Ascending aorta (tissue), 2 donors: ENCODE results near the gene ZNF423. TPM values are rescaled to one million over a fixed set of nuclear protein-coding genes. Genes with fewer than 3 reads are reported as not detected.

Source experiments
- DNase-seq, 2 donors: peaks; one replicate each; pipeline ENCODE4 v3.0.0-alpha.2; 2019; ENCODE audit warnings: low spot score in 2 of 2
- H3K27ac ChIP-seq, 2 donors: fragments of 200-600 bp; sonication (generic); one replicate each; pipeline ENCODE4 v1.5.1; 2016 to 2017; ENCODE audit warnings: mild to moderate bottlenecking in 1 of 2
- H3K27me3 ChIP-seq: fragments of 200-600 bp; sonication (generic); one replicate; pipeline ENCODE4 v1.5.1; 2017
- H3K36me3 ChIP-seq, 2 donors: fragments of 200-600 bp; sonication (generic); one replicate each; pipeline ENCODE4 v1.5.1; 2016
- H3K4me1 ChIP-seq, 2 donors: fragments of 200-600 bp; sonication (generic); one replicate each; pipeline ENCODE4 v1.5.1; 2016 to 2017; ENCODE audit warnings: mild to moderate bottlenecking in 1 of 2
- H3K4me3 ChIP-seq, 2 donors: fragments of 200-600 bp; sonication (generic); one replicate each; pipeline ENCODE4 v1.5.1; 2016 to 2017; ENCODE audit warnings: mild to moderate bottlenecking in 1 of 2
- H3K9me3 ChIP-seq, 2 donors: fragments of 200-600 bp; sonication (generic); one replicate each; pipeline ENCODE4 v1.5.1; 2016
- intact Hi-C: fragments of 100-400 bp; cut with DNase I; formaldehyde crosslinking; loops from one replicate; pipeline ENCODE4 v1.15.1; 2023
- total RNA-seq: library from RNA; depleted of rRNA; stranded (reverse); fragments of >200 nt; gene quantifications from one replicate; pipeline ENCODE4 v1.1.0, GENCODE V29; 2016
- TF ChIP-seq, protein P1 (sequence below), 3 experiments: fragments of 200-600 bp in 2 of 3; fragments of 450-650 bp in 1 of 3; sonication (generic) in 2 of 3; IDR thresholded peaks; one replicate each; pipeline ENCODE4 v1.5.1; 2016 to 2019; ENCODE audit warnings: antibody characterized with exemption in 3 of 3, mild to moderate bottlenecking in 1 of 3, moderate library complexity in 1 of 3

Gene ZNF423
- total RNA-seq, 1 donor from 2014 or later = 42.9 TPM

DNA sequence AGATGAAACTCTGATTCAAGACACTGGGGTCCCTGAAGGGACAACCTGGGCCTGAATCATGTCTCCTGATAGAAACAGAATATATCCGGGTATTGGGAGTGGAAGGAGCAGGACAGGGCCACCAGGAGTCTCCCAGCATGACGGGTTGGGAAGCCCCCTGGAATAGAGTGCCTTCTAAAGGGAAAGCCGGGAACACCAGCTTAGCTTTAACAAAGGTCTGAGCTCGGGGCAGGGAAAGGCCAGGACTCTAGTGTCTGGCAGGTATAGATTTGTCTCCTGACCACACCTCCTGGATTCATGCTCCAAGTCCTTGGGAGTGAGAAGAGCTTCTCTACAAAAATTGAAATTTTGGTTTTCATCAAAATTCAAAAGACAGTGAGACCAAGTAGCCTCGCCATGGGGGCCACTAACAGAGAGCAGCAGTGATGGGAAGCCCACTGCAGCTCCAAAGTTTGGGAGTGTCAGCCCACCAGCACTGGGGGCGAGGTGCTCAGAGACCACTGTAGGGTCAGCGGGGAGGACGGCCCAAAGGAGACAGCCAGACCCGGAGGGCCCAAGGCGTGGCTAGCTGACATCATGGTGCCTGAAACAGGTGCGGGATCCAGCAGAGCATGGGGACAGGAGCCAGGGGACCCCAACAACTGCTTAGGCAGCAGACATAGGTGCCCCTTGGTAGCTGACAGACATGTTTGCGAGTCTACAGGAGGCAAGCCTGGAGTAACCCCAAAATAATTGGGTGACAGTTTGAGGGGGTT is 401.3 kb downstream of the ZNF423 start:
- TF ChIP-seq, protein P1, sequence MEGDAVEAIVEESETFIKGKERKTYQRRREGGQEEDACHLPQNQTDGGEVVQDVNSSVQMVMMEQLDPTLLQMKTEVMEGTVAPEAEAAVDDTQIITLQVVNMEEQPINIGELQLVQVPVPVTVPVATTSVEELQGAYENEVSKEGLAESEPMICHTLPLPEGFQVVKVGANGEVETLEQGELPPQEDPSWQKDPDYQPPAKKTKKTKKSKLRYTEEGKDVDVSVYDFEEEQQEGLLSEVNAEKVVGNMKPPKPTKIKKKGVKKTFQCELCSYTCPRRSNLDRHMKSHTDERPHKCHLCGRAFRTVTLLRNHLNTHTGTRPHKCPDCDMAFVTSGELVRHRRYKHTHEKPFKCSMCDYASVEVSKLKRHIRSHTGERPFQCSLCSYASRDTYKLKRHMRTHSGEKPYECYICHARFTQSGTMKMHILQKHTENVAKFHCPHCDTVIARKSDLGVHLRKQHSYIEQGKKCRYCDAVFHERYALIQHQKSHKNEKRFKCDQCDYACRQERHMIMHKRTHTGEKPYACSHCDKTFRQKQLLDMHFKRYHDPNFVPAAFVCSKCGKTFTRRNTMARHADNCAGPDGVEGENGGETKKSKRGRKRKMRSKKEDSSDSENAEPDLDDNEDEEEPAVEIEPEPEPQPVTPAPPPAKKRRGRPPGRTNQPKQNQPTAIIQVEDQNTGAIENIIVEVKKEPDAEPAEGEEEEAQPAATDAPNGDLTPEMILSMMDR (IDR thresholded peaks at IDR 0.05) = no peak
- H3K36me3 ChIP-seq = no peaks in the 10 kb centered on the region
- no peak overlapping the region for H3K4me3 ChIP-seq
- DNase-seq = peak in 1 of 2 donors; percentile 35
- no peaks in the 10 kb centered on the region for H3K4me1 ChIP-seq
- intact Hi-C loops = no loop called here
- H3K27me3 ChIP-seq = no peaks in the 10 kb centered on the region
- H3K27ac ChIP-seq = no peak overlapping the region
- H3K9me3 ChIP-seq = no peaks in the 10 kb centered on the region

DNA sequence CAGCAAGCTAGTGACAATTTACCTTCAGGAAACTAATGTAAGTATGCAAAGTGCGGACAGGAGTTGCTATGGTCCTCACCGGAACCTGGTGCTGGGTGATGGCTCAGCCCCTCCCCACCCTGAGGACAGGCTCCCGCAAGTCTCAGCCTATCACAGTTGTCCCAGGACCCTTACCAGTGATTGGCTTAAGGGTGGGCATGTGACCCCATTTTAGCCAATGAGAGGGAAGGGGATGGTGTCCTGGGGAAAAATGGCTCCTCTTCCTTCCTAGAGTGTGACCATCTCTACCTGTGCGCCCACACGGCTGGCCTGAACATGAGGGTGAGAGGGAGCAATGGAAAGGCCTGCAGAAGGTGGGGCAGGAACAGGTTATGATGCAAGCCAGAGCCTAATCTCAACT is 401.9 kb downstream of the ZNF423 start:
- intact Hi-C loops = no loop called here
- Histone ChIP-seq H3K9me3 (no peaks in the 10 kb centered on the region), H3K27me3 (no peaks in the 10 kb centered on the region), H3K4me1 (no peaks in the 10 kb centered on the region), H3K4me3 (no peak overlapping the region), H3K27ac (no peak overlapping the region), H3K36me3 (no peaks in the 10 kb centered on the region)
- TF ChIP-seq, protein P1 (IDR thresholded peaks at IDR 0.05) = no peak
- DNase-seq = peak in 1 of 2 donors; percentile 8

DNA sequence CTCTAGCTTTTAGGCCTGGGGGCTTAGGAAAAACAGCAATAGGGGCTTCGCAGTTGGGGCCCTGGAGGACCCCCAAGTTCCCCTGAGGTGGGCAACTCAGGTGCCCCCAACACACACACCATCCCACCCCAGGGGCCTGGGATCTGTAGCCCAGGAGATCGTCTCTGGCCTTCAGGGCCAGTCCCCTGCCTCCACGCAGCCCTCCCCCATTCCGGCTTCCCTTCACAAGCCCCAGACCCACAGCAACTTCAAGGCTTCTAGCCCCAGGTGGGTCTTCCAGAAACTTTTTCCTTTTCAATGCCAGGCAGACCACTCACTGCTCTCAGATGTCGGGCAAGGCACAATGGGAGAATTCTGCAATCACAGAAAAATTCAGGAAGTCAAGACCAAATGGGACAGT is 402.9 kb downstream of the ZNF423 start:
- no peak overlapping the region for H3K27ac ChIP-seq
- TF ChIP-seq, protein P1 (IDR thresholded peaks at IDR 0.05) = no peak
- H3K4me1 ChIP-seq = no peaks in the 10 kb centered on the region
- intact Hi-C loops = no loop called here
- DNase-seq = no peak
- no peak overlapping the region for H3K4me3 ChIP-seq
- no peaks in the 10 kb centered on the region for H3K27me3 ChIP-seq
- no peaks in the 10 kb centered on the region for H3K9me3 ChIP-seq
- no peaks in the 10 kb centered on the region for H3K36me3 ChIP-seq

DNA sequence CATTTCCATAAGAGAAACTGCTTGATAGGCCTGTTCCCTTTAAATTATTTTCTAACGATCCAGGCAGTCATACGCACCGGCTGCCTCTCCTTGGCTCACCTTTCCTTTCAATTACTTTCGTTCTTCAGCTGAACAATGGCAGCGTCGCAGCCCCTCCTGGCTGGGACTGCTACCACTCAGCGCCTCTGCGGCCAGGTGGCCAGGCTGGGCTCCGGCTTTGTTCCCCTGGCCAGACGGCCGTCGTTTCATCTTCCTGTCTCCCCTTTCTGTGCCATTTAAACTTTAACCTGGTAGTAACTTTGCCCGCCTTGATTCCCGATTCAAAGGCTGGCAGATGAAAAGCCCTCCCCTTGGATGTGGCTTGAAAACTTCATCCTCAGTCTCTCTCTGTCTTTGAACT is 403.3 kb downstream of the ZNF423 start:
- DNase-seq = no peak
- intact Hi-C loops = no loop called here
- Histone ChIP-seq H3K4me1 (no peaks in the 10 kb centered on the region), H3K4me3 (no peak overlapping the region), H3K36me3 (no peaks in the 10 kb centered on the region), H3K27ac (no peak overlapping the region), H3K27me3 (no peaks in the 10 kb centered on the region), H3K9me3 (no peaks in the 10 kb centered on the region)
- TF ChIP-seq, protein P1 (IDR thresholded peaks at IDR 0.05) = no peak

DNA sequence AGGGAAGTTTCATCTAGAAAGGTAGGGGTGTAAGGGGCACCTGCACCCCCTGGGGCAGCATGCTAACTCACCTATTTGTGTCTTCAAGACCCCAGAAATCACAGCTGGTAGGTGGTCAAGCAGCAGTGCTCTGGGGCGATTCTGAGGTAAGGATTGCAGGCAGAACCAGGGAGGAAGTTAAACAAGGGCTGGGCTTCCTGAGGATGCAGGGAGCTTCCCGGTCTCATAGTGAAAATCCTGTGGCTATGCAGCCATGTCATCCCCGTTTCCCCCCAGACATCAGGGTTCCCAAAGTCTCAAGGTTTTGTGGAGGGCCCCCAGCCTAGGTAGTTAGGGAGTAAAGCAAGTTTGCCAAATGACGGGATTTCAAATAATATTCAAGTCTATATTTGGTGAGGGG is 403.8 kb downstream of the ZNF423 start:
- H3K4me3 ChIP-seq = no peak overlapping the region

More for the DNA sequence above, 403.8 kb downstream of the ZNF423 start:
- Histone ChIP-seq H3K9me3 (no peaks in the 10 kb centered on the region), H3K27me3 (no peaks in the 10 kb centered on the region), H3K27ac (no peak overlapping the region), H3K4me1 (no peaks in the 10 kb centered on the region), H3K36me3 (no peaks in the 10 kb centered on the region)
- no peak for DNase-seq
- intact Hi-C loops = no loop called here
- TF ChIP-seq, protein P1 (IDR thresholded peaks at IDR 0.05) = no peak
